ENCODE results near the gene ARPIN.

GRCh38 chr15:89898614-89899294 is 14.0 kb downstream of the ARPIN start:
- no peak for TF ChIP-seq CTCF (IDR thresholded peaks at IDR 0.05; ENCODE audit: insufficient read depth, low read length)
- TF ChIP-seq GABPA (IDR thresholded peaks at IDR 0.05; ENCODE audit: low read depth), result no peak
- no peak for TF ChIP-seq POLR2AphosphoS5 (IDR thresholded peaks at IDR 0.05; ENCODE audit: low read depth)
- no peak for TF ChIP-seq SPI1 (IDR thresholded peaks at IDR 0.05; ENCODE audit: borderline replicate concordance, low read depth)
